HG03108 (cell line): ENCODE measurements around the gene CRKL.
"Not testable (repeated sequence)": the region's sequence is repeated elsewhere in the genome, so short reads cannot be mapped to it uniquely, and the experiment has no call there.

ENCODE experiments used
- ATAC-seq: cut with Tn5 transposase; IDR thresholded peaks from one replicate; pipeline ENCODE4 v1.9.1; 2021; ENCODE audit warnings: moderate library complexity; ENCODE audit not compliant: unreplicated experiment

The CRKL gene

DNA sequence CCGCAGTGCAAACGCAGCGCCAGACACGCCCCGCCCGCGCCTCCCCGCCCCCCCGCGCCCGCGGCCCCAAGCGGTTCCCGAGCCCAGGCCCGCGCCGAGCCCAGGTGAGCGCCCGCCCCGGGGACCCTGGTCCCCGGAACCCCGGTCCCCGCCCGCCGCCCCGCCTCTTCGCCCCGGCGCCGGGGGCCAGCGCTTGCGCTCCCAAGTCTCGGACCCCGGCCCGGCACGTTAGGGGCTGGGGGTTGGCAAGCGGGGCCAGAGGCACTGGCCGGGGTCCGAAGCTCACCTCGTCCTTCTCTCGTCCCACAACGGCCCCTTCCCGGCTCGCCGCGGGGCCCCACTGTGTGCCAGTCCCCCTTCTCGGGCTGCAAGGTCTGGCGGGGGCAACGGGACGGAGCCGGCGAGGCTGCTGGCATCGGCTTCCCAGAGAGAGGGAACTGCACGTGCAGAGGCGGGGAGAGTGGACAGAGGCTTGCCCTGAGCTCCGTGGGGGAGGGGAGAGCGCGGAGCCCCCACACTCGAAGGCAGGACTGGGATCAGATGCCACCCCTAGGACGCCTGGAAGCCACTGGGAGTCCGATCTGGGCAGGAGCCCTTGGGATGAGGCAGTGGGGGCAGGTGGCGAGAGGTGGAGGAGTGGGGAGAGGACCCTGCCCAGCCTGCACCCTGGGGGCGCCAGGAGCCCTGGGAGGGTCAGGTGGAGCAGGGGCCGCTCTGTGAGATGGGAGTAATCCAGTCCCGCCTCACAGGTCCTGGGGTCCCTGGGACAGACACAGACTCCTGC lies 48.1 kb downstream of the CRKL start:
- ATAC-seq: no peak

DNA sequence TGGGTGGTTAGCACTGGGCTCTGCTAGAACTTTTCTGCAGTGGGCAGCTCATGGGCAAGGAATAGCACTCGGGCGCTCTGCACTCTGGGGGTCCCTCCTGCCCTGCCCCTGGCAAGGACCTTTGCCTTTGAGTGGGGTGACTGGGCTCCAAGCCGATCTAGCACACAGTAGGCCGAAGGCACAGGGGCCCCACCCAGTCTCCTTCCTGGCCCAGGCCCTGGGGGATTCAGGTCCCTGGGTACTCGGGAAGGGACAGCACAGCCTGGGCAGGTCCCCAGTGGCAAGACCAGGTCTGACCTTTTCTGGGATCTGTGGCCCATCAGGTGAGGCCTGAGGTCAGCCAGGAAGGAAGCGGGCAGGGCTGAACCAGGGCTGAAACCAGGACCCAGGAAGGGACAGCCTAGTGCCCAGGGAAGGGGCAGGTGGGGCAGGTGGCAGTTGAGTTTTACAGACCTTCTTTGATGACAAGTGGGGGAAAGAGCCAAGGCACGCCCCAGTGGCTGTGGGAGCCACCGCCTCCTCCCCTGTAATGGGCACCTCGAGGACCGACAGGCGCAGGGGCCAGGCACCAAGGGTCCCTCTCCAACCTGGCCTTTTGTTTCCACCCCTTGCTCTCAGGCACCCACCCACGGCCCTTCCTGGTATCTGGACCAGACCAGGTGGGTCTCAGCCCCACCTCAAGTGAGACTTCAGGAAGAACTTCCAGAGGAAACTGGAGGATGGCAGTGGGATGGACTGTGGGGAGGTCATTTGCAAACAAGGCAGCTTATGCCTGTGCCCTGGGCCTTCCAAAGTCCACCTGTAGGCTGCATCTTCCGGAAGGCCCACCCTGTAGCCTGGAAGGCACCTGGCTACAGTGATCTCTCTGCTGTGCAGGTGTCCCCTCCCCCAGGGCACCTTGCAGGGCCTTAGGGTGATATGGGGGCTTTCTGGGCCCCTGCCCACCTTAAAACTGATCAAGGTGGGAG lies 49.0 kb downstream of the CRKL start:
- no peak for ATAC-seq

DNA sequence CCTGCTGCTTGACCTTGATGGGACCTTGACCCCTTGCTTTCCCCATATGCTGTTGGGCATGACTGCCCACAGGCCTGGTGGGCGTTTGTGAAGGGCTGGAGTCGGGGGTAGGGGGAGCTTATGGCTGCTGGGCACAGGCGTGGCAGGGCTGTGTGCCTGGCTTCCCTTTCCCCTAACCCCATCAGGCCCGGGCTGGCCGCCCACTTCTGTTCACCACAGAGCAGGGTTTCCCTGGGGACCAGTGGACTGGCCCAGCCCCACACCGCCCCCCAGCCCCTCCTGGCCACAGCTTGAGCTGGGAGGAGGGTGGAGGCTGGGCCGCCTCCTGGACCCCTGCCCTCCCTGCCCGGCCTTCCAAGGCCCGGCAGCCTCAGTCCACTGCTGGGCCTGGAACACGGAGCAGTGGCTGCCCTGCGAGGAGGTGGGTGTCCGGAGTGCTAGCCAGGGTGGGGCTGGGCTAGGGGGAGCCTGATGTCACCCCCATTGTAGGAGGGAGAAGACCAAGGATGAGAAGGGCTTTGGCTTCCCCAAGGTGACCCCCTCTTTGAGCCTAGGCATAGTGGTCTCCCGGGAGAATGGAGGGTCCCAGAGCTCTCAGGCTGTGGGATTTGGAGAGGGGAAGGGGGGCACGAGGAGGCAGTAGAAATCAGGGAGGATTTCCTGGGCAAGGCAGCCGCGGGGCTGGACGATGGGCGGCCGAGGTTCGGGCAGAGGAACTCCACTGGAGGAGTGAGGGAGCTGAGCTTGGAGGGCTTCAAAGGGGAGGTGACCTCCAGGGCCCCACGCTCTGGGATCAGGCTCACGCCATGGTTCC lies 49.9 kb downstream of the CRKL start, which contains the start of gene AIFM3:
TSS of gene AIFM3 (plus strand) at position 373 of the 814 bp plus-strand sequence. CDS start 690 bp downstream, outside the sequence.
- ATAC-seq: no peak

DNA sequence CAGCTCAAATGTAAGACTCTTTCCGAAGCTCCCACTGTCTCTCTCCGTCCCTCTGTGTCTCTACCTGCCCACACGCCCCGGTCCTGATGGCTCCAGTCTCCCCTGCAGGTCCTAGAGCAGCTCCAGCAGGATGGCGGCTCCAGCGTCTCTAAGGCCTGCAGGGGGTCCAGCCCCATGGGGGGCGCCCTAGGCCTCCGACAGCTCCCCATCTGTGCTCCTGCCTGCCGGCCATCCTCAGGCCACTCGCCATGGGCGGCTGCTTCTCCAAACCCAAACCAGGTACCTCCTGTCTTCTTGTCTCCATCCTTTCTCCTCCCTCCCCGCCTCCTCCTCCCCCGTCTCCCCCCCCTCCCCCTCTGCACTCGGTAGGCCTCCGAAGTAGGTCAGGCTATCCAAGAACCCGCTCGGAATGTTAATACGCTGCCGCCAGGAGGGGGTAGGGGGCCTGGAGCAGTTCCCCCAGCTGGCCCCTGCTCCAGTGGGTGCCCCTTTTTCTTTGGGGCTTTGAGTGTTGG lies 50.5 kb downstream of the CRKL start:
- ATAC-seq: no peak

DNA sequence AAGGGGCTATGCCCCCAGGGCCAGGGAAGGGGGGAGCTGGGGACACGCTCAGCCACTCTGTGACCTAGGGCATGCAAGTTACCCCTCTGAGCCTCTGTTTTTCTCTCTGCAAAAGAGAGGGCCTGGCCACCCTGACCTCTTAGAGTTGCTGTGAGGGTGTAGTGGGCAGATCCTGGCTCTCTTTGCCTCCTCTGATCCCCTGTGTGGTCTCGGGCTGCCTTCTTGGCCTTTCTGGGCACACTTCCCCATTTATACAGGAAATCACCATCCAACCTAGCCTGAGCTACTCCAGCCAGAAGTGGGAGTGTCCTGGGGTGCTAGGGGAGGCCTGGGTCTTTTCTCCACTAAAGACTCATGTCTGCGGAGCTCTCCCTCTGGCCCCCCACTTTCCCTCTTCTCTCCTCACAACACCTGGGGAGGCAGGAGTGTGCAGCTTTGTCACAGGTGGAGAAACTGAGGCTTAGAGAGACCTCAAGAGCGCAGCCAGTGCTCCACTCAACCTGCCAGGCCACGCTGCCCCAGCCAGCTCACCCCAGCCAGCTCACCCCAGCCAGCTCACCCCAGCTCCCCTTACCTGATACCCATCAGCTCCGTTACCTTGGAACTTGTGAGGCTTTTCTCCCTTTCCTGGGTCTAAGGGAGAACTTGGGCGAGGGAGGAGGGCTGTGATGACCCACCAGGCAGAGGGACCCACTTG lies 51.2 kb downstream of the CRKL start:
- ATAC-seq: no peak

DNA sequence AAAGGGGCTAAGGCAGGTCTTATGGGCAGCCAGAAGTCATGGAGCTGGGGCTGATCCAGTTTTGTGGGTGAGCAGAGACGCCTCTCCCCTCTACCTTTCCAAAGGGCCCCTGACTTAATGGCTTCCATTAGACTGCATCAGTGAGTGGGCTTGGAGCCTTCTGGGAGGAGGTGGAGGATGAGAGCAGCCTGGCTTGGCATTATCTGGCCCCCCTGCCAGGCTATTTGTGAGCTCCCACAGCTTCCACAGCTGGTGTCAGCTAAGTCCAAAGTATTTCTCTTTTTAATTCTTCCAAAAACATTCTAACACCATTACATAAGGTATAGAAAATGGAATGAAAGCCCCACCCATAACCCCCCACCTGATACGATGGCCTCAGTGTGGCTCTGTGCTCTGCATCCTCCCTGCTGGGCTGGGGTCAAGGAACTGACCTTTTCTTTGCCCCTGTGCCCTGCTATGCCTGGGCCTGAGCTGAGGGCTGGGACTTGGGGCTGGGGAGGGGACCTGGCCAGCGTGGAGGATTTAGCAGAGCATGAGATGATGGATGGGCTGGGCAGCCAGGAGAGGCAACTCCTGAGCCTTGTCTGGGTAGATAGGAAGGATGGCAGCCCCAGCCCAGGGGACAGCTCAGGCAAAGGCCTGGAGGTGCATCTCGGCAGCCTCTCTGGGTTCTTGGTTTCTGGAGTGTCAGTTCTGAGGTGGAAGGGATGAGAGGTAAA lies 53.9 kb downstream of the CRKL start:
- no peak for ATAC-seq

DNA sequence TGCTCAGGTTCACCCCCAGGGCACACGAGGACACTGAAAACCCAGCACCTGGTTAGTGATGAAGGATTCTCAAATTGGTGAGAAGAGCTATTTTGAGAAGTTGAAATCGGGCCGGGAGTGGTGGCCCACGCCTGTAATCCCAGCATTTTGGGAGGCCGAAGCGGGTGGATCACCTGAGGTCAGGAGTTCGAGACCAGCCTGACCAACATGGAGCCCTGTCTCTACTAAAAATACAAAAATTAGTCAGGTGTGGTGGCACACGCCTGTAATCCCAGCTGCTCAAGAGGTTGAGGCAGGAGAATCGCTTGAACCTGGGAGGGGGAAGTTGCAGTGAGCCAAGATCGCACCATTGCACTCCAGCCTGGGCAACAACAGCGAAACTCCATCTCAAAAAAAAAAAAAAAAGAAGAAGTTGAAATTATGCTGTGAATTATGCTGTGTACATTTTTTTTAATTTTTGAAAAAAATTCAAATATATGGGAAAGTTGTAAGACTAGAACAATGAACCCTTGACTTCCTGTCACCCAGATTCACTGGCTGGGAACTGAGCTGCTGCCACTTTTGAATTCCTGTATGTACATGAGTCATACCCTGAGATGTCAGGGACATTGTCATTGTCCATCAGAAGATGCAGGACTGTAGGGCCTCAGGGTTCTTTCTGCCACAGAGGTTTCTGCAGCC lies 54.9 kb downstream of the CRKL start:
- not testable (repeated sequence) for ATAC-seq

DNA sequence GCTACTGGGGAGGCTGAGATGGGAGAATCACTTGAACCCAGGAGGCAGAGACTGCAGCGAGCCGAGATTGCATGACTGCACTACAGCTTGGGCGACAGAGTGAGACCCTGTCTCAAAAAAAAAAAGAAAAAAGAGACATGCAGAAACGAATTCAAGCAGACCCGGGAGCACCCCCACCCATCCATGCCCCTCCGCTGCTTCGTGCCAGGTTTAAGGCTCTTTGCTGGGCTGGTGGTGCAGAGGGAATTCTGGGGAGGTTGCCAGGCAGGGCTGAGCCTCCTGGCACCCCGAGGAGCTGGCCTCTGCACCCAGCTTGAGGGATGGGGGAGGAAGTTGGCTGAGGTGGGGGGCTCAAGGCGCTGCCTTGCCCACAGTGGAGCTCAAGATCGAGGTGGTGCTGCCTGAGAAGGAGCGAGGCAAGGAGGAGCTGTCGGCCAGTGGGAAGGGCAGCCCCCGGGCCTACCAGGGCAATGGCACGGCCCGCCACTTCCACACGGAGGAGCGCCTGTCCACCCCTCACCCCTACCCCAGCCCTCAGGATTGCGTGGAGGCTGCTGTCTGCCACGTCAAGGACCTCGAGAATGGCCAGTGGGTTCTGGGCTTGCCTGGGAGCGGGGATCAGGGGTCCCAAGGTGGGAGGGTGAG lies 55.8 kb downstream of the CRKL start:
- no peak for ATAC-seq

DNA sequence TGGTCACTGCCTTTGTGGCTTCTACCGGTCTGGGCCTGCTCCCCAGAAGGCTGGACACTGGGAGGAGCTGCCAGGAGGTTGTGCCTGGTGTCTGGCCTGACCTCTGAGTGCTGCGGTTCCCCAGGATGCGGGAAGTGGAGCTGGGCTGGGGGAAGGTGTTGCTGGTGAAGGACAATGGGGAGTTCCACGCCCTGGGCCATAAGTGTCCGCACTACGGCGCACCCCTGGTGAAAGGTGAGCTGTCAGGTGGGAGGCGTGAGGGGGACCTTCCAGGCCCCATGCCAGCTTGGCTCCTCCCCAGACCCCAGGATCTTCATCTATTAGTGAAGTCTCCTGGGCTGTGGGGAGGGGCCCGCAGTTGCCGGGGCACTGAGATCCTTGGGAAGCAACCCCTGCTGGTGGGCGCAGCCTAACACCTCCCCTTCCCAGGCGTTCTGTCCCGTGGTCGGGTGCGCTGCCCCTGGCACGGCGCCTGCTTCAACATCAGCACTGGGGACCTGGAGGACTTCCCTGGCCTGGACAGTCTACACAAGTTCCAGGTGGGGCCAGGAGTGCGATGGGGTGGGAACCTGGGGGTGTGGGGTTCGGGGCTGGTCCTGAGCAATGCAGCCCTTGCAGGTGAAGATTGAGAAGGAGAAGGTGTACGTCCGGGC lies 56.6 kb downstream of the CRKL start:
- no peak for ATAC-seq

DNA sequence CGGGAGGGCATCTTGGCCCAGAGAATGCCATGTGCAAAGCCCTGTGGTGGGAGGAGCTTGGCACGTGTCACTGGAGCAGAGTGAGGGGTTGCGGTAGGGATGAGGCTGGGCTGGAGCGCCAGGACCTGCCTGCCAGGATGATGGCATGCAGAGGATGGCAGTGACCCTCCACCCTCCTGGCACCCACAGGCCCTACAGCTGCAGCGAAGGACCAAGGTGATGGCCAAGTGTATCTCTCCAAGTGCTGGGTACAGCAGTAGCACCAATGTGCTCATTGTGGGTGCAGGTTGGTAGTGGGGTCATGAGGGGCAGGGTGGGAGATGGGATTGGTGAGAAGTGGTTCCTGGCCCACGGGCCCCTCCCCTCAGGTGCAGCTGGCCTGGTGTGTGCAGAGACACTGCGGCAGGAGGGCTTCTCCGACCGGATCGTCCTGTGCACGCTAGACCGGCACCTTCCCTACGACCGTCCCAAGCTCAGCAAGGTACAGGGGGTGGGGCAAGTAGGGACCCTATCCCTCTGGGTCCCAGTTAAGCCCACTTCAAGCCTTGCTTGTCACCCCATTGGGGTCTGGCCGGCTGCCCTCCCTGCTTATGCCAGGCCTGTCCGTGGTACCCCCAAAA lies 57.2 kb downstream of the CRKL start:
- ATAC-seq: no peak

DNA sequence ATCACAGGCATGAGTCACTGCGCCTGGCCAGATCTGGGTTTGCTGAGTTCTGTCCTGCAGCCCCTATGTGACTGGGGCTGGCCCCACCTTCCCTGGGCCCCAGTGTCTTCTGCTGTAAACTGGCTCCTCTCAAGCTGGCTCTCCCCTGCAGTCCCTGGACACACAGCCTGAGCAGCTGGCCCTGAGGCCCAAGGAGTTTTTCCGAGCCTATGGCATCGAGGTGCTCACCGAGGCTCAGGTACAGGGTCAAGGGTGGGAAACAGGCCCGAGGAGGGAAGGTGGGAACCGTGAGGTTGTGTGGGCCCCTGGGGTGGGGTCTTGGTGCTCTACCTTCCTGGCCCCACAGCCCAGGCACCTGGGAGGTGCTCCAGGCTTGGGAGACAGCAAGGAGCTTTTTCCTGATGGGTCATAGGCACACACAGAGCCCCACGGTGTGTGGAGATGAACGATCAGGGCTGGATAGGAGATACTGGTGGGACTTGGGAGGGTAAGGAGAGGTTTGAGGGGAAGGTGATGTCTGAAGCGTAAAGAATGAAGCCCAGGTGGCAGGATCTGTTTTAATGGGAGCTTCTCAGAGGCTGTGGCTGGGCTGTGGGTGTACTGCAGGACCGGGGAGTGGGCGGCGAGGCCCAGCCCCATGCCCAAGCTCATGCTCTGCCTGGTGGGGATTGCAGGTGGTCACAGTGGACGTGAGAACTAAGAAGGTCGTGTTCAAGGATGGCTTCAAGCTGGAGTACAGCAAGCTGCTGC lies 58.5 kb downstream of the CRKL start:
- no peak for ATAC-seq

DNA sequence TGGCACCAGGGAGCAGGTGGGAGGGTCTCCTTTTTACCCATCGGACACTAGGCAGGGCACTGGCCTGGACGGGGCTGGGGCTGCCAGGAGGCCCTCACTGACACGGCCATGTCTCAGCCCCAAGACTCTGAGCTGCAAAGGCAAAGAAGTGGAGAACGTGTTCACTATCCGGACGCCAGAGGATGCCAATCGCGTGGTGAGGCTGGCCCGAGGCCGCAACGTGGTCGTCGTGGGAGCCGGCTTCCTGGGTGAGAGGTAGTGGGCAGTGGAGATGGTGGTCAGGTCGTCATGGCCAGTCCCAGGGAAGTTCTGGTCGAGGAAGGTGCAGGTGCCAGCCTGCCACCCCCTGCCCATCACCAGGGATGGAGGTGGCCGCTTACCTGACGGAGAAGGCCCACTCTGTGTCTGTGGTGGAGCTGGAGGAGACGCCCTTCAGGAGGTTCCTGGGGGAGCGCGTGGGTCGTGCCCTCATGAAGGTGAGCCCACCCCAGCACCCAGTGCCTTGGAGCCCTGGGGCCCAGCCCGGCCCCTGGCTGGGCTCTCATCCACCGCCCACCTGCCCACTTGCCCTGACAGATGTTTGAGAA lies 59.2 kb downstream of the CRKL start:
- ATAC-seq: no peak

DNA sequence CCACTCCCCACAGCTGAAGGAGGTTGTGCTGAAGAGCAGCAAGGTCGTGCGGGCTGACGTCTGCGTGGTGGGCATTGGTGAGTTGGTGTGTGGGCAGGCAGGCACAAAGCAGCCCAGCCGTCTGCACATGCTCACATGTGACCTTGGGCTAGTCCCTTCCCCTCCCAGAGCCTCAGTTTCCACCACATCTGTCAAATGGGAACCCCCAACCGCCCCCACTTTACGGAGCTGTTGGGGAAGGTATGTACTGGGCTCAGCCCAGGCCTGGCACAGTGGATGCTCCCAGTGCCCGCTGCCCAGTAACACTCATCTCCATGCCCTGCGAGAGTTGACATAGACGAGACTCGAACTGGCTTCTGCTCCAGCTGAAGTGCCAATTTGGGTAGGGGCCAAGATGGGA lies 59.8 kb downstream of the CRKL start:
- no peak for ATAC-seq

DNA sequence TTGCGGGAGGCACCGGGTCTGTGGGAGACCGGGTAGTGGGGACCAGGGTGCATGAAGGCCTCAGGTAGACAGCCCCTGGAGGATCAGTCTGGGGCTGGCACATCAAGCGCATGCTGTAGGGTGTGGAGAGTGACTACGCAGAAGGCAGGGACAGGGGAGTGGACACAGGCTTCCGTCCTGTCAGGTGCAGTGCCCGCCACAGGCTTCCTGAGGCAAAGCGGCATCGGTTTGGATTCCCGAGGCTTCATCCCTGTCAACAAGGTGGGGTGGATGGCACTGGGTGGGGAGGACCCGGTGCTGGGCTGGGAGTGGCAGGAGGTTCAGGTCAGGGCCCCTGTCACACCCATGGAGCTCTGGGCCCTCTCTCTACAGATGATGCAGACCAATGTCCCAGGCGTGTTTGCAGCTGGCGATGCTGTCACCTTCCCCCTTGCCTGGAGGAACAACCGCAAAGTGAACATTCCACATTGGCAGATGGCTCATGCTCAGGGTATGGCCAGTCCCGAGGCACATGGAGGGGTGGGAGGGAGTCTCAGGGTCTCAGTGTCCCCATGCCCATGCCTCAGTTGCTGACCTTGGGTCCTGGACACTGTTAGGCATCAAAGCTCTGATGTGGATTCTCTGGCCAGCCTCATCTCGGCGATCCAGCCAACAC lies 60.4 kb downstream of the CRKL start:
- ATAC-seq: no peak

DNA sequence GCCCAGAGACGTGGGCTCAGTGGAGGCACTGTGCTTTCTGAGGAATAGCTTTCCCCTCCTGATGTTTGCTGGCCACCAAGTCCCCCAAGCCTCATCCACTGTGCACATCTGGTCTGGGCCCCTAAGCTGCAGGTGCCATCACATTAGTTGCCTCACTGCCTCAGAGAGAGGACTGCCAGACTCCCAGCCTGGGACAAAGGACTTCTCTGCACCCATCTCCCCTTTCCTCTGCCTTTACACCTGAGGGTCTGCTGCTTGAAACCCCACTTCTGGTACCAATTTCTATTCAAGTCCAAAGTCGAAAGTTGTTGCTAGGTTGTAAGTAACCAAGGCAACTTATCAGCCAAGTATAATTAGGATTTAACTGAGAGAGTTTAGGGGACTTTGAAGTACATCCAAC lies 61.2 kb downstream of the CRKL start:
- no peak for ATAC-seq

DNA sequence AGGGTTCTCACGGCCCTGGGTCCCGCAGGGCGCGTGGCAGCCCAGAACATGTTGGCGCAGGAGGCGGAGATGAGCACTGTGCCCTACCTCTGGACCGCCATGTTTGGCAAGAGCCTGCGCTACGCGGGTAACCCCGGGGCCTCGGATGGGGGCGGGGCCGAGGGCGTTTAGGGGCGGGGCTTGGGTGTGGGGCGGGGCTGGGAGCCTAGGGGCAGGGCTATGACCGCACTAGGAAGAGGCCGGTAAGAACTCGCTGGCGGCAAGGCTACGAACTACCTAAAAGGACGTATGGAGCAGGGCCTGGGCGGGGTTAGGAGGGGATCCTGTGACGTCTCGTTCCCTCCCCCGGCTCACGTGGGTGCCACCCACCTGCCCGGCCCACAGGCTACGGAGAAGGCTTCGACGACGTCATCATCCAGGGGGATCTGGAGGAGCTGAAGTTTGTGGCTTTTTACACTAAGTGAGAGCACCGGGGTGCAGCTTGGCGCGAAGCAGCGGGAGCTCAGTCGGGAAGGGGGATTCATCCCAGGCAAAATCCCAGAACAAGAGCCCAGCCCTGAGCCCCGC lies 62.1 kb downstream of the CRKL start:
- no peak for ATAC-seq
